Right lung (tissue), 5 donors: Measurements from ENCODE around the gene NEUROD2. TPM values are rescaled to one million over a fixed set of nuclear protein-coding genes. Genes with fewer than 3 reads are reported as not detected.
A peak's percentile ranks its signal among the peaks of the same experiment; 100 is the strongest.

Source experiments
- DNase-seq, 2 donors: peaks; one replicate each; pipeline ENCODE4 v3.0.0-alpha.2; 2013
- polyA plus RNA-seq, 5 donors: library from polyadenylated mRNA; unstranded; fragments of 120-200 nt; gene quantifications; one replicate each; pipeline versions ENCODE4 v1.2.1 to v1.2.3, GENCODE V29; 2013; ENCODE audit warnings: inconsistent platforms in 1 of 5, low replicate concordance in 1 of 5; ENCODE audit not compliant: insufficient read length in 5 of 5, insufficient read depth in 1 of 5

NEUROD2 gene
- polyA plus RNA-seq, 5 donors = 0.03 to 0.08 (median 0.04) TPM; not detected in 1

- DNase-seq = no peak
Measured at GRCh38 chr17:39580082-39580468, 27.6 kb downstream of the NEUROD2 start.

DNA sequence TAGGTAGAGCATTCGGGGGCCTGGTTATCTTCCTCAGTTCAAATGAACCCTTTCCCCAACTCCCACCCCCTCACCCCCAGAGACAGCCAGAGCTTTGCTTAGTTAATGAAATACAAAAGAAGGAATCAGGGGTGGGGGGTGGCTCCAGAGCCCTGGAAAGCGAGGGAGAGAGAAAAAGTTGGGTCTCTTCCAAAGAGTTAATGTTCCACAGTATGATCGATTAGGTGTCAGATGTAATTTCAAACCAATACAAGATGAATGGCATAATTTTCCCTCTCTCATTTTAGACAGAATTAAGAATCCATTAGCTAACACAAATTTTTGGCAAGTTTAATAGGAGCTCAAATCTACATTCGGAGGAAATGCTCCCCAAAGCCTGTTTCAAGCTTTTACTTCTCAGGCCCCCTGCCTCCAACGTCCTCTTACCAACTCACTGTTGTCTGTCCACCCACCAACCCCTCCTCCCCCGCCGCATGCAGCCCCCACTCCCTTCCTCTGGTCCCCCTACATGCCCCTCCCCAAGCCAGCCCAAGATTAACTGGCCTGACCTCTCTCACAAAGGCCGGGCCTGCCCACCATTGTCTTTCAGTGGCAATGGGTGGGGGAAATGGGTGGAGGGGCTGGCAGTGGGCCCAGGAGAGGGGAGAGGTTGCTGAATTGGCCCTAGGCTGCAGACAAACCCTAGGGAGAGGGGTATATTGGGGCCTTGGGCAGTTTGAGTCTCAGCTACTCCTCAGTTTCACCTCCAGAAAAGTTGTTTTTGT, 28.2 kb downstream of the NEUROD2 start:
- DNase-seq = peak in 1 of 2 donors; percentile 36

DNA sequence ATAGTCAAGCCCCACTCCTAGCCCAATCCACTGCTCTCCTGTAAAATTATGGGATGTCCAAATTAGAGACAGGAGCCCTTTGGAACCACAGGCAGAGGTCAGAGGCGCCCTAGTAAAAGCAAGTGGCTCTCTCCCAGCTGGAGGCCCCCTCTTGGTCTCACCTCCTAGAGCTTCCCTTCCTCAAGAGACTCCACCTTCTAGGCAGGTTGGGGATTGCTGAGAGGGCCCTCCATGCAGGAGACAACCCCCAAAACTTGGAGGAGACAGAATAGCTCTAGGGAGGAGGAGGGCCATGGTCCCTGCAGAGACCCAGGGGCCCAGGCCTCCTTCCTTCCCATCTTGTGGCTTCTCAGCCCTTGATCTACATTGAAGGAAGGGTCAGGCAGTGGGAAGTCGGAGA, 29.4 kb downstream of the NEUROD2 start:
- no peak for DNase-seq

- no peak for DNase-seq
Measured at GRCh38 chr17:39576187-39576586, 31.5 kb downstream of the NEUROD2 start.

- peak; percentile 72 to 81 for DNase-seq
Measured at GRCh38 chr17:39573447-39574298, 34.0 kb downstream of the NEUROD2 start.

DNA sequence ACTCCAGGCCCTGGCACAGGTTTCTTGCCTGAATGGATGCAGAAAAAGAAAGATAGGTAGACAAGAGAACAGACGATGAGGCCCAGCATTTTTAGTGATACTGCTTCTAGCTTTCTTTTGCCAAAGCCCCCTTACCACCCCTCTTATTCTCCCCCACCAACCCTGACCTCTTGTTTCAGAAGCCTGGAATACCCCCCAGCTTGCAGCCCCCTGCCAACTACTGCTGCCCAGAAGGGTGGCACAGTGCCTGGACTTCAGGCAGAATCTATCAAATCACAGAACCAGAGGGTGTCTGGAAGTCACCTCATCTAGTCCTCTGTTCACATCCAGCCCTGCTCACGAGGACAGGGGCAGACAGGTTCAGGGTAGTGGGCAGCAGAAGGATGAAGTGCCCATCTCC, 35.6 kb downstream of the NEUROD2 start:
- DNase-seq = no peak

DNA sequence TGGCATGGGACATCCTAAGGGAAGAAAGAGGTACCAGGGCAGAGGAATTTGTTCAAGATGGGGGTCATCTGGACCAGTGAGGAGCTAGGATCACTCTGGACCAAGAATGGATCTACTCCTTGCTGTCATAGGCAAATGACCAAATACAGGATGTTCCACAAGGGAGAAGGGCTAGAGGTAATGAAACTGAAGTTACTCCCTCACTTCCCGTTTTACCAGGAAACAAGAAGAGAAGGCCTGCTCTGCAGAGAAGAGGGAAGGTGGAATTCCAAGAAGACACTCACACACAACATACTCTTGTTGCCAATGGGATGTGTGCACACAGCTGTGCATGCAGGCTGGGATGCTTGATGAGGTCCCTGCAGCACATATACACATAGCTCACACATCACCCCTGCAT, 38.6 kb downstream of the NEUROD2 start:
- DNase-seq = no peak

- no peak for DNase-seq
Measured at GRCh38 chr17:39568702-39569101, 39.0 kb downstream of the NEUROD2 start.

DNA sequence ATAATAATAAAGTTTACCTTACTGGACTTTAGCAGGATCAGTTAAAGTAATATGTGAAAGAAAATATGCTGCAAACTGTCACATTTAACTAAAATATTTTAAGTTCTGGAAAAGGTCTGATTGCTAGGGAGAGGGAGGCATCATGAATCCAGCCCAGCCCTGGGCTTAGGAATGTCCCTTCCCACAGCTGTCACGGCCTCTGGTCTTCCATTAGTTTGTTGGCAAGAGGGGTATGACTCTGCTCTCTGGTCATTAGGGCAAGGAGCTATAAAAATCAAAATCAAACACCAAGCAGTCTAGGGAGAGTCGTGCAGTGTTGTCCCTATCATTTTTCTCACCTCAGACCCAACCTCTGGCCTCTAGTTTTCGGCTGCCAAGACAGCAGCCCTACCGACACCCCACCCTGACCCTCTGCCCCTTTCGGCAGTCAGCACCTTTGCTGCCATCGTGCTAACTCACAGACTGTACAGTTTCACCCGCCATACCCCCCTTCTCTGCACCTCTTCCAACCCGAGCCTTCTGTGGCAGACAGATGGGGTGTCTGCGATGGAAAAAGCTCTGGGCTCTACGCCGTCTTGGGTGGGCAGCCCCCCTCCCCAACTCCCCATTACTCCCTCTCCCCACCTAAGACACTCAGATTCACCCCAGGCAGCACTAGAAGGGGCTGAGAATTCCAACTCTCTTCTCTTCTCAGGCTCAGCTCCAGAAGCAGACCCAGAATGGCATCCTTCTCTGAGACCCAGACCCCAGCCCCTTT, 41.4 kb downstream of the NEUROD2 start:
- no peak for DNase-seq

GRCh38 chr17:39564211-39564848, 43.4 kb downstream of the NEUROD2 start:
- no peak for DNase-seq

DNA sequence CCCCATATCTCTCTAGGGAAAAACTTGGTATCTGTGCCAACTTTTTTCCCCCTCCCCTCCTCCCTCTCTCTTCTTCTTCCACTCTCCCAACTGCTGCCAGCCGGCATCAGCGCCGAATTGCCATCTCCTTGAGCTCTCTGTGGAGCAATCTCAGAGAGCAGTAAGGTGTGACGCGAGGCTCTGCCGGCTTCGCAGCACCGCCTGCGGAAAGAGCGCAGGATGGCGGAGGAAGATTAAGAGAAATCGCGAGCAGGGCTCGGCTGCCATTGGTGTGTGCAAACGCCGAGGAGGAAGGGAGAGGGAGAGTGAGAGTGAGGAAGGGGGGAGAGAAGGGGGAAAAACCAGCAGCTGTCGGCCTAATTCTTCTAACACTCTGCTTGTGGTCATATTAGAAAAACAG, 44.2 kb downstream of the NEUROD2 start:
- no peak for DNase-seq

DNA sequence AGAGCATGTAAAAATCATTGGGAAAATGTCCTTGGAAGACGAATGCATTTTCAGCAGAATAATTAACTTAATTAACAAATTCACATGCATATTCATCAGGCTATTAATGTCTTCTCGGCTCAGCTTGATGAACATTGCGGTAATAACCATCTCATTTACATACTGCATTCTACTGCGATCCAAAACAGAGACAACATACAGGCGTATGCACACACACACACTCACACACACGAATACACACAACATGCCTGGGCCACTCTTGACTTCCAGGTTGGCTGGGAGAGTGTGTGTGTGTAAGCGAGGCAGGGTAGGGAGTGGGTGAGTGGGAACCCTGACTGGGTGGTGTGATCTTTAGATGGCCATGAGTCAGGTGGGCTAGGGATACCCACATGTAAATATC, 44.7 kb downstream of the NEUROD2 start:
- DNase-seq = no peak

- no peak for DNase-seq
Measured at GRCh38 chr17:39562395-39562794, 45.3 kb downstream of the NEUROD2 start.

DNA sequence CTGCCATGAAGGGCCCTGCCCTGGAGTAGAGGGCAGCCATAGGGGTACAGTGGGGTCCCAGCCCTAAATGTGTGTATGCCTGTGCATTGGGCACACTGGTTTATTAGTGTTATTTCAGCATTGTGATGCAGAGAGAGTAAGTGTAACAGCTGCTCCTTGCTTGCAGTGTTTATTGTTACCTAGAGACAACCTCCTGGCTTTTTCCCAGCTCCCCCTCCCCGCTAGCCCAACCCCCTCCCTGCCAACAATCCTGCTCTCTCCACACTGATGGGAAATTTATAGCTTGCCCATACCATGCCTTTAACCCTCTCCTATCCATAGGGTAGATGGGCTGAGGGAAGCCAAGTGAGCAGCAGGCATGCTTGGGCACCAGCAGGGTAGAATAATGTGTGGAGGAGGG, 51.3 kb downstream of the NEUROD2 start:
- no peak for DNase-seq

DNA sequence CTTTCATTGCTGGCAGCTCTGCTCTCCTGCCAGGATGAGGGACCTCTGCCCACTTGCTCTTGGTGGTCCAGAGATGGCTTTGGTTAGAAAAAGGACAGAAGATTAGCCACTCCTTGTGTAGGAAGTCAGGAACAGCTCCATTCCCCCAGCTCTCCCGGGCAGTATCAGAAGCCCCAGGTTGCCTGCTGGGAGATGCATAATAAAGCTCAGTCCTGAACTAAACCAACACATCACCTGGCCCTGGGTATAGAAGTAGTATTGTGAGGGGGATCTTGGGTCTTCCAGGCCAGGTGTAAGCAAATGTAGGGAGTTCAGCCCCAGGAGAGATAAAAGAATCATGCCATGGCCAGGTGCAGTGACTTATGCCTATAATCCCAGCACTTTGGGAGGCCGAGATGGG, 52.4 kb downstream of the NEUROD2 start:
- DNase-seq = no peak

Other genes starting within 250 kb of the NEUROD2 start
- 10 to 100 TPM in 4 of 5 donors, 1 to 10 TPM in 1; 9.3 to 19.0 (median 15.6) TPM for gene FBXL20, start 206.3 kb downstream of the NEUROD2 start, polyA plus RNA-seq
- 10 to 100 TPM; 38.8 to 60.2 (median 57.2) TPM for gene MED1, start 156.7 kb downstream of the NEUROD2 start, polyA plus RNA-seq
- gene CDK12, start 146.4 kb downstream of the NEUROD2 start, polyA plus RNA-seq = 10 to 100 TPM; 47.3 to 74.0 (median 72.8) TPM
- gene PPP1R1B, start 19.0 kb upstream of the NEUROD2 start, polyA plus RNA-seq = 10 to 100 TPM; 48.3 to 68.1 (median 60.1) TPM
- gene STARD3, start 29.2 kb upstream of the NEUROD2 start, polyA plus RNA-seq = 10 to 100 TPM; 44.5 to 62.7 (median 58.2) TPM
- gene TCAP, start 57.4 kb upstream of the NEUROD2 start, polyA plus RNA-seq = 10 to 100 TPM in 1 of 5 donors, 1 to 10 TPM in 4; 1.0 to 14.8 (median 1.8) TPM
- 1 to 10 TPM; 1.1 to 2.6 (median 2.1) TPM for gene PNMT, start 60.5 kb upstream of the NEUROD2 start, polyA plus RNA-seq
- 10 to 100 TPM; 33.1 to 44.2 (median 39.4) TPM for gene PGAP3, start 80.1 kb upstream of the NEUROD2 start, polyA plus RNA-seq
- 100 to 1,000 TPM in 2 of 5 donors, 10 to 100 TPM in 3; 91.5 to 123 (median 99.0) TPM for gene ERBB2, start 92.1 kb upstream of the NEUROD2 start, polyA plus RNA-seq
- gene MIEN1, start 122.6 kb upstream of the NEUROD2 start, polyA plus RNA-seq = 10 to 100 TPM; 21.1 to 31.3 (median 24.0) TPM
- gene GRB7, start 130.0 kb upstream of the NEUROD2 start, polyA plus RNA-seq = 10 to 100 TPM; 23.9 to 32.7 (median 28.0) TPM